Measurements from ENCODE around the gene PPP6R2. TPM values are rescaled to one million over a fixed set of nuclear protein-coding genes. Genes with fewer than 3 reads are reported as not detected.
"Not testable (repeated sequence)": the region's sequence is repeated elsewhere in the genome, so short reads cannot be mapped to it uniquely, and the experiment has no call there.

Gene PPP6R2
- total RNA-seq, 3 donors from 2014 or later (not counting 1 experiment from before 2014, with no cell fraction given): 76.0 to 103 (median 78.1) TPM

- intact Hi-C loops (cut with micrococcal nuclease): no loop called here
- no peak overlapping the region for H3K4me3 Mint-ChIP-seq
- no peaks in the 10 kb centered on the region for H3K9me3 ChIP-seq (ENCODE audit: control insufficient read depth, insufficient read depth, low read length)
- H3K27ac Mint-ChIP-seq: peak overlapping the region in 1 of 2 donors; percentile 49
- H3K9me3 Mint-ChIP-seq: no peaks in the 10 kb centered on the region
- H3K4me1 Mint-ChIP-seq: peaks cover 0 to 4% of the 10 kb centered on the region in 2 donors
- H3K36me3 ChIP-seq (ENCODE audit: control insufficient read depth, insufficient read depth, low read length): peaks cover 49% of the 10 kb centered on the region
- no peaks in the 10 kb centered on the region for H3K27me3 Mint-ChIP-seq (ENCODE audit: low read depth in 2 of 2)
- no peak overlapping the region for H3K4me3 ChIP-seq (ENCODE audit: low read length)
- WGBS (ENCODE audit: insufficient coverage): 97% methylated on average over 35 of the region's 35 CpGs
- H3K27ac ChIP-seq (ENCODE audit: low read length): no peak overlapping the region
- DNase-seq (no peak), ATAC-seq (no peak)
- H3K36me3 Mint-ChIP-seq: peaks cover 6% of the 10 kb centered on the region
- TF ChIP-seq CTCF (IDR thresholded peaks at IDR 0.05): no peak
- H3K27me3 ChIP-seq (ENCODE audit: control insufficient read depth, insufficient read depth, low read length): no peaks in the 10 kb centered on the region
- no peaks in the 10 kb centered on the region for H3K4me1 ChIP-seq (ENCODE audit: control insufficient read depth, insufficient read depth, low read length)
Measured at GRCh38 chr22:50432131-50432876, 89.2 kb downstream of the PPP6R2 start.

- H3K27me3 Mint-ChIP-seq (ENCODE audit: low read depth in 2 of 2); H3K9me3 ChIP-seq (ENCODE audit: control insufficient read depth, insufficient read depth, low read length); H3K27ac Mint-ChIP-seq; H3K4me3 ChIP-seq (ENCODE audit: low read length); H3K4me1 ChIP-seq (ENCODE audit: control insufficient read depth, insufficient read depth, low read length); H3K36me3 Mint-ChIP-seq; H3K27ac ChIP-seq (ENCODE audit: low read length); H3K4me1 Mint-ChIP-seq; DNase-seq; H3K4me3 Mint-ChIP-seq; H3K27me3 ChIP-seq (ENCODE audit: control insufficient read depth, insufficient read depth, low read length); ATAC-seq; intact Hi-C loops (cut with micrococcal nuclease); H3K9me3 Mint-ChIP-seq: not testable (repeated sequence)
- WGBS (ENCODE audit: insufficient coverage): 97% methylated on average over 14 of the region's 24 CpGs
- H3K36me3 ChIP-seq (ENCODE audit: control insufficient read depth, insufficient read depth, low read length): peaks cover 55% of the 10 kb centered on the region
Measured at GRCh38 chr22:50432877-50433510, 89.9 kb downstream of the PPP6R2 start.

GRCh38 chr22:50434849-50435248, 91.7 kb downstream of the PPP6R2 start:
- peaks cover 61% of the 10 kb centered on the region for H3K36me3 ChIP-seq (ENCODE audit: control insufficient read depth, insufficient read depth, low read length)
- H3K27ac ChIP-seq (ENCODE audit: low read length): no peak overlapping the region
- Mint-ChIP-seq H3K36me3 (no peaks in the 10 kb centered on the region), H3K27me3 (ENCODE audit: low read depth in 2 of 2) (no peaks in the 10 kb centered on the region), H3K9me3 (no peaks in the 10 kb centered on the region), H3K4me1 (peaks cover 0 to 4% of the 10 kb centered on the region in 2 donors), H3K4me3 (no peak overlapping the region), H3K27ac (peak overlapping the region in 1 of 2 donors; percentile 18)
- WGBS (ENCODE audit: insufficient coverage): 96% methylated on average over 24 of the region's 24 CpGs
- H3K9me3 ChIP-seq (ENCODE audit: control insufficient read depth, insufficient read depth, low read length): no peaks in the 10 kb centered on the region
- ATAC-seq: no peak
- no peak overlapping the region for H3K4me3 ChIP-seq (ENCODE audit: low read length)
- no peaks in the 10 kb centered on the region for H3K27me3 ChIP-seq (ENCODE audit: control insufficient read depth, insufficient read depth, low read length)
- DNase-seq: no peak
- H3K4me1 ChIP-seq (ENCODE audit: control insufficient read depth, insufficient read depth, low read length): no peaks in the 10 kb centered on the region
- intact Hi-C loops (cut with micrococcal nuclease): no loop called here
- TF ChIP-seq CTCF (IDR thresholded peaks at IDR 0.05): no peak

GRCh38 chr22:50435291-50436014, 92.3 kb downstream of the PPP6R2 start:
- DNase-seq (no peak), ATAC-seq (no peak)
- Mint-ChIP-seq H3K36me3 (no peaks in the 10 kb centered on the region), H3K4me3 (no peak overlapping the region), H3K4me1 (peaks cover 0 to 4% of the 10 kb centered on the region in 2 donors), H3K9me3 (no peaks in the 10 kb centered on the region), H3K27me3 (ENCODE audit: low read depth in 2 of 2) (no peaks in the 10 kb centered on the region), H3K27ac (peak overlapping the region in 1 of 2 donors; percentile 18)
- Histone ChIP-seq H3K27me3 (ENCODE audit: control insufficient read depth, insufficient read depth, low read length) (no peaks in the 10 kb centered on the region), H3K9me3 (ENCODE audit: control insufficient read depth, insufficient read depth, low read length) (no peaks in the 10 kb centered on the region), H3K4me3 (ENCODE audit: low read length) (no peak overlapping the region), H3K36me3 (ENCODE audit: control insufficient read depth, insufficient read depth, low read length) (peaks cover 63% of the 10 kb centered on the region), H3K27ac (ENCODE audit: low read length) (no peak overlapping the region), H3K4me1 (ENCODE audit: control insufficient read depth, insufficient read depth, low read length) (no peaks in the 10 kb centered on the region)
- no peak for TF ChIP-seq CTCF (IDR thresholded peaks at IDR 0.05)
- intact Hi-C loops (cut with micrococcal nuclease): no loop called here
- WGBS (ENCODE audit: insufficient coverage): 95% methylated on average over 20 of the region's 20 CpGs

All from natural killer cell (primary cell).